HepG2 (cell line): ENCODE measurements around the gene PSMD9. TPM values are rescaled to one million over a fixed set of nuclear protein-coding genes. Genes with fewer than 3 reads are reported as not detected.
A peak's percentile ranks its signal among the peaks of the same experiment; 100 is the strongest.

Source experiments
- ATAC-seq: fragments of 200-7000 bp; cut with Tn5 transposase; 3 replicates; pipeline ENCODE4 v1.9.1; 2020; ENCODE audit warnings: mild to moderate bottlenecking, moderate library complexity
- BruUV-seq: library from RNA; stranded (reverse); fragments of 400-500 nt; replicated peaks from 2 replicates; lab custom pipeline; 2021; lab: Mats Ljungman, UMichigan
- CTCF ChIA-PET: fragments of 300-600 bp; formaldehyde crosslinking; extraction: SDS; loops from one replicate; lab custom pipeline; 2021; ENCODE audit warnings: low total read pairs, inconsistent platforms, low intra/inter-chr PET ratio; lab: Yijun Ruan, JAX
- POLR2A ChIA-PET: fragments of 350-600 bp; sonication (Branson Sonifier 250); formaldehyde crosslinking; loops from one replicate; lab custom pipeline; 2020; ENCODE audit warnings: antibody characterized with exemption, inconsistent platforms; lab: Yijun Ruan, JAX
- DNase-seq: peaks from one replicate; pipeline ENCODE4 v3.0.0-alpha.2; 2015; ENCODE audit warnings: low spot score
- FAIRE-seq: peaks from 3 replicates; lab custom pipeline; 2011; peaks lifted over from hg19 to GRCh38; lab: Jason Lieb, UNC
- H2AFZ ChIP-seq: one replicate; pipeline ENCODE4 v1.6.1; 2011; ENCODE audit warnings: low read length, inconsistent platforms
- H3K27ac ChIP-seq: fragments of 300-600 bp; 3 replicates; pipeline ENCODE4 v1.8.0; 2011; ENCODE audit warnings: mixed run types, mild to moderate bottlenecking, mixed read lengths, low read length, inconsistent platforms; ENCODE audit not compliant: insufficient read depth; ENCODE audit errors: extremely low read length
- H3K27me3 ChIP-seq, 2 experiments: fragments of 200-600 bp in 1 of 2; 2 replicates in 1 of 2; 3 replicates in 1 of 2; pipeline versions ENCODE4 v1.6.0 to v1.8.0; 2011; ENCODE audit warnings: low read length in 2 of 2, mild to moderate bottlenecking in 2 of 2, moderate library complexity in 2 of 2, inconsistent platforms in 1 of 2; ENCODE audit not compliant: insufficient read depth in 2 of 2, control insufficient read depth in 1 of 2
- H3K36me3 ChIP-seq, 2 experiments: fragments of 200-600 bp in 1 of 2; replicated peaks in 1 of 2; 2 replicates in 1 of 2; 3 replicates in 1 of 2; pipeline versions ENCODE4 v1.5.1 to v1.8.0; 2011; ENCODE audit warnings: low read length in 2 of 2, inconsistent platforms in 1 of 2; ENCODE audit not compliant: insufficient read depth in 2 of 2, control insufficient read depth in 1 of 2
- H3K4me1 ChIP-seq: 2 replicates; pipeline ENCODE4 v1.5.1; 2012; ENCODE audit warnings: low read length, inconsistent platforms; ENCODE audit not compliant: insufficient read depth
- H3K4me2 ChIP-seq: 2 replicates; pipeline ENCODE4 v1.6.0; 2011; ENCODE audit warnings: low read depth, low read length, inconsistent platforms
- H3K4me3 ChIP-seq, 3 experiments: fragments of 200-600 bp in 1 of 3; sonication (generic), shearing (Covaris generic) in 1 of 3; replicated peaks in 1 of 3; 2 replicates each; pipeline ENCODE4 v1.5.1; 2011 to 2016; ENCODE audit warnings: low read length in 3 of 3, inconsistent platforms in 2 of 3, low read depth in 2 of 3, mild to moderate bottlenecking in 2 of 3, control low read depth in 1 of 3, mixed read lengths in 1 of 3; ENCODE audit not compliant: insufficient read depth in 1 of 3
- H3K79me2 ChIP-seq: one replicate; pipeline ENCODE4 v1.6.1; 2011; ENCODE audit warnings: low read length, inconsistent platforms; ENCODE audit not compliant: insufficient read depth
- H3K9ac ChIP-seq: 2 replicates; pipeline ENCODE4 v1.6.0; 2011; ENCODE audit warnings: mild to moderate bottlenecking, low read depth, low read length, inconsistent platforms; ENCODE audit not compliant: insufficient read depth
- H3K9me3 ChIP-seq: 2 replicates; pipeline ENCODE4 v1.5.1; 2012; ENCODE audit warnings: mild to moderate bottlenecking, low read length
- H4K20me1 ChIP-seq: 2 replicates; pipeline ENCODE4 v1.6.0; 2011; ENCODE audit warnings: inconsistent platforms, mild to moderate bottlenecking, low read length, moderate library complexity; ENCODE audit not compliant: insufficient read depth
- DDIT3 ChIP-seq: sonication (generic); formaldehyde crosslinking; IDR thresholded peaks from 2 replicates; pipeline ENCODE4 v1.4.0; 2020; ENCODE audit warnings: mild to moderate bottlenecking, missing genetic modification reagents
- EP300 ChIP-seq, 3 experiments: sonication (generic) in 1 of 3; formaldehyde crosslinking in 1 of 3; IDR thresholded peaks; 2 replicates each; pipeline versions ENCODE4 v1.5.1 to v1.6.1; 2011 to 2020; ENCODE audit warnings: low read depth in 2 of 3, low read length in 2 of 3, borderline replicate concordance in 1 of 3, improper control_type of control experiment in 1 of 3, mild to moderate bottlenecking in 1 of 3, missing genetic modification reagents in 1 of 3, moderate library complexity in 1 of 3
- FOXC1 ChIP-seq: sonication (generic); formaldehyde crosslinking; IDR thresholded peaks from 2 replicates; pipeline ENCODE4 v1.8.0; 2022; ENCODE audit warnings: mild to moderate bottlenecking, missing genetic modification reagents, borderline replicate concordance
- MYC ChIP-seq: sonication (generic); formaldehyde crosslinking; IDR thresholded peaks from 2 replicates; pipeline ENCODE4 v1.9.0; 2021; ENCODE audit warnings: missing genetic modification reagents, borderline replicate concordance
- MYNN ChIP-seq: sonication (generic); formaldehyde crosslinking; IDR thresholded peaks from 2 replicates; pipeline ENCODE4 v1.4.0; 2020; ENCODE audit warnings: mild to moderate bottlenecking, low read depth, missing genetic modification reagents
- RFX3 ChIP-seq: IDR thresholded peaks from 2 replicates; pipeline ENCODE4 v1.6.1; 2016; ENCODE audit warnings: missing biosample characterization, missing genetic modification reagents
- SIX4 ChIP-seq: sonication (generic); formaldehyde crosslinking; IDR thresholded peaks from 2 replicates; pipeline ENCODE4 v1.4.0; 2020; ENCODE audit warnings: missing genetic modification reagents
- SP2 ChIP-seq: sonication (generic); formaldehyde crosslinking; IDR thresholded peaks from 2 replicates; pipeline ENCODE4 v1.5.1; 2020; ENCODE audit warnings: mild to moderate bottlenecking, missing genetic modification reagents
- ZKSCAN5 ChIP-seq: sonication (generic); formaldehyde crosslinking; IDR thresholded peaks from 2 replicates; pipeline ENCODE4 v1.5.1; 2020; ENCODE audit warnings: mild to moderate bottlenecking, missing genetic modification reagents
- ZNF142 ChIP-seq: sonication (generic); formaldehyde crosslinking; IDR thresholded peaks from 2 replicates; pipeline ENCODE4 v1.4.0; 2020; ENCODE audit warnings: missing genetic modification reagents
- ZNF775 ChIP-seq: sonication (generic); formaldehyde crosslinking; IDR thresholded peaks from 2 replicates; pipeline ENCODE4 v1.4.0; 2020; ENCODE audit warnings: missing genetic modification reagents, mild to moderate bottlenecking, moderate library complexity, borderline replicate concordance
- WGBS: methylation state at CpG from one replicate; pipeline ENCODE4 v1.1.6; 2017; ENCODE audit warnings: low lambda C conversion rate; 5-methylcytosine and 5-hydroxymethylcytosine counted together
- in situ Hi-C: cut with HindIII; loops from 2 replicates; pipeline ENCODE4 v1.10.0; 2017; ENCODE audit warnings: low pct_unique_long_range_greater_than_20kb; ENCODE audit not compliant: extremely low pct_ligation_motif_present
- intact Hi-C: fragments of 100-400 bp; cut with micrococcal nuclease; formaldehyde crosslinking; loops from one replicate; pipeline ENCODE4 v1.10.0; 2022; ENCODE audit not compliant: unreplicated experiment
- polyA plus RNA-seq, 8 experiments: library from polyadenylated mRNA; depleted of rRNA in 3 of 8; stranded (reverse) in 7 of 8; unstranded in 1 of 8; fragments of >200 nt; fragmentation: Illumina TruSeq in 4 of 8; extraction: Trizol in 4 of 8; gene quantifications; 2 replicates each; pipeline versions ENCODE4 v1.2.1 to v1.2.3, GENCODE V29; 2011 to 2016; ENCODE audit warnings: low read depth in 4 of 8, missing spikeins in 1 of 8, mixed read lengths in 1 of 8; ENCODE audit not compliant: insufficient read depth in 1 of 8
- total RNA-seq, 5 experiments: library from RNA; depleted of rRNA; stranded (reverse); fragments of >200 nt; fragmentation: Illumina TruSeq; extraction: Trizol; gene quantifications; 2 replicates each; pipeline ENCODE4 v1.2.3, GENCODE V29; 2016; ENCODE audit warnings: low read depth in 1 of 5

PSMD9 gene
- total and polyA plus RNA-seq, 2 of the 13 experiments (the other 11 are each of a cell fraction or from before 2014, with no cell fraction given) = 41.4 to 61.1 TPM

GRCh38 chr12:121908702-121909101 is 20.1 kb downstream of the PSMD9 start:
- no peaks in the 10 kb centered on the region; a peak in 1 of 5 replicates for H3K27me3 ChIP-seq
- H2AFZ ChIP-seq = no peak overlapping the region
- peaks cover 14 to 28% of the 10 kb centered on the region in 2 experiments; a peak in 4 of 5 replicates for H3K36me3 ChIP-seq
- ChIA-PET POLR2A (no interaction called here), CTCF (no interaction called here)
- intact Hi-C loops = no loop called here
- no peaks in the 10 kb centered on the region for H3K79me2 ChIP-seq
- no peak overlapping the region for H3K27ac ChIP-seq
- peak; percentile 35; the same call in 2 of the 3 replicates for ATAC-seq
- TF ChIP-seq ZKSCAN5 (0 out of 2 replicates have a peak, but pooled peaks have one; percentile 70), FOXC1 (CRISPR knock-in tag) (no peak), RFX3 (CRISPR knock-in tag) (no peak)
- H3K4me2 ChIP-seq = no peak overlapping the region
- in situ Hi-C loops = no loop called here
- no TSS peak for BruUV-seq
- WGBS = 60% methylated on average over 2 of the region's 2 CpGs
- H4K20me1 ChIP-seq = no peaks in the 10 kb centered on the region
- no peak overlapping the region for H3K4me3 ChIP-seq
- FAIRE-seq = no peak
- peaks cover 8% of the 10 kb centered on the region for H3K4me1 ChIP-seq
- H3K9me3 ChIP-seq = no peaks in the 10 kb centered on the region
- no peak overlapping the region for H3K9ac ChIP-seq
- DNase-seq = no peak

GRCh38 chr12:121911824-121912585 is 23.4 kb downstream of the PSMD9 start:
- Histone ChIP-seq H3K27me3 (no peaks in the 10 kb centered on the region; a peak in 1 of 5 replicates), H4K20me1 (no peaks in the 10 kb centered on the region), H3K79me2 (no peaks in the 10 kb centered on the region), H3K9ac (no peak overlapping the region), H3K27ac (no peak overlapping the region), H2AFZ (no peak overlapping the region), H3K4me1 (peaks cover 8% of the 10 kb centered on the region), H3K9me3 (no peaks in the 10 kb centered on the region), H3K36me3 (peaks cover 16 to 34% of the 10 kb centered on the region in 2 experiments), H3K4me3 (no peak overlapping the region), H3K4me2 (no peak overlapping the region)
- ATAC-seq = no peak
- in situ Hi-C loops = no loop called here
- intact Hi-C loops = loop anchor here (10.0 kb wide), 1 partner anchor 113 kb away; the partner anchor contains the start of gene BCL7A
- ChIA-PET POLR2A (no interaction called here), CTCF (no interaction called here)
- BruUV-seq = no TSS peak
- no peak for DNase-seq
- FAIRE-seq = no peak
- WGBS = 98% methylated on average over 14 of the region's 14 CpGs
- TF ChIP-seq ZNF142 (CRISPR knock-in tag) (no peak), DDIT3 (CRISPR knock-in tag) (no peak), MYC (CRISPR knock-in tag) (no peak), SIX4 (CRISPR knock-in tag) (no peak), ZNF775 (CRISPR knock-in tag) (no peak), EP300 (IDR thresholded peaks at IDR 0.05; ENCODE audit: low read depth in 2 of 2, low read length in 2 of 2) (no peak), EP300 (CRISPR knock-in tag; IDR thresholded peaks at IDR 0.05; ENCODE audit: borderline replicate concordance) (no peak), MYNN (CRISPR knock-in tag) (no peak), SP2 (CRISPR knock-in tag) (no peak)
